SJCRH30 (cell line): ENCODE results near the gene GPC6. TPM values are rescaled to one million over a fixed set of nuclear protein-coding genes. Genes with fewer than 3 reads are reported as not detected.

Experiments used
- DNase-seq, 2 experiments: peaks; one replicate each; pipeline ENCODE4 v3.0.0-alpha.2; 2015 to 2020
- H3K27ac ChIP-seq: fragments of 250-450 bp; sonication (Bioruptor Pico); 2 replicates; pipeline ENCODE4 v1.5.1; 2020; ENCODE audit warnings: mild to moderate bottlenecking, moderate library complexity
- H3K27me3 ChIP-seq: fragments of 250-450 bp; sonication (Bioruptor Pico); 2 replicates; pipeline ENCODE4 v1.5.1; 2020; ENCODE audit warnings: mild to moderate bottlenecking, moderate library complexity
- H3K36me3 ChIP-seq: fragments of 250-450 bp; sonication (Bioruptor Pico); 2 replicates; pipeline ENCODE4 v1.5.1; 2020; ENCODE audit warnings: mild to moderate bottlenecking, moderate library complexity
- H3K4me1 ChIP-seq: fragments of 250-450 bp; sonication (Bioruptor Pico); 2 replicates; pipeline ENCODE4 v1.5.1; 2020; ENCODE audit warnings: mild to moderate bottlenecking, moderate library complexity
- H3K4me3 ChIP-seq: fragments of 250-450 bp; sonication (Bioruptor Pico); 2 replicates; pipeline ENCODE4 v1.5.1; 2020; ENCODE audit warnings: mild to moderate bottlenecking, moderate library complexity
- H3K9me3 ChIP-seq: fragments of 250-450 bp; sonication (Bioruptor Pico); replicated peaks from 2 replicates; pipeline ENCODE4 v1.5.1; 2020; ENCODE audit warnings: mild to moderate bottlenecking, moderate library complexity
- total RNA-seq: library from RNA; depleted of rRNA; stranded (reverse); fragments of >200 nt; shearing (Covaris generic); gene quantifications from 2 replicates; pipeline ENCODE4 v1.2.3, GENCODE V29; 2014

The GPC6 gene
- total RNA-seq, 1 experiment from 2014 or later = 21.1 TPM

DNA sequence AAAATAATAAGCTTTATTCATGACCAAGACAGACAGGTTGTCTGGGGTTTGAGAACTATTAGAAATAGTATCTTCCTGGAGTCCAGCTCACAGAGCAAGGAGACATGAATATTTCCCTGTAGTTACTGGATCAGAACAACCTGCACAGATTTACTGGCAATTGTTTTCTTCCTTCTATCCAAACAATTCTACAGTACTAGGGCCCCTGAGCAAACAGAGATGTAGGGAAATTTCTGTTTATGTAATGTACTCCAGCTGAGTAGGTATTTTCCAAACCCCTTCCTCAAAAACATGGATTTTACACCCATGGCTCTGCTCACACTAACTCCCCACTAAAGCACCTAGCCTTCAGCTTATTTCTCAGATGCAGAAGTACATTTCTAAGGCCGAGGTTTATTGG, 557.6 kb downstream of the GPC6 start:
- H3K4me3 ChIP-seq = no peak overlapping the region
- no peaks in the 10 kb centered on the region for H3K27me3 ChIP-seq
- no peaks in the 10 kb centered on the region for H3K36me3 ChIP-seq
- H3K4me1 ChIP-seq = peaks cover 4% of the 10 kb centered on the region; the same call in 1 of the 2 replicates
- no peak overlapping the region for H3K27ac ChIP-seq
- DNase-seq = no peak
- no peaks in the 10 kb centered on the region for H3K9me3 ChIP-seq

DNA sequence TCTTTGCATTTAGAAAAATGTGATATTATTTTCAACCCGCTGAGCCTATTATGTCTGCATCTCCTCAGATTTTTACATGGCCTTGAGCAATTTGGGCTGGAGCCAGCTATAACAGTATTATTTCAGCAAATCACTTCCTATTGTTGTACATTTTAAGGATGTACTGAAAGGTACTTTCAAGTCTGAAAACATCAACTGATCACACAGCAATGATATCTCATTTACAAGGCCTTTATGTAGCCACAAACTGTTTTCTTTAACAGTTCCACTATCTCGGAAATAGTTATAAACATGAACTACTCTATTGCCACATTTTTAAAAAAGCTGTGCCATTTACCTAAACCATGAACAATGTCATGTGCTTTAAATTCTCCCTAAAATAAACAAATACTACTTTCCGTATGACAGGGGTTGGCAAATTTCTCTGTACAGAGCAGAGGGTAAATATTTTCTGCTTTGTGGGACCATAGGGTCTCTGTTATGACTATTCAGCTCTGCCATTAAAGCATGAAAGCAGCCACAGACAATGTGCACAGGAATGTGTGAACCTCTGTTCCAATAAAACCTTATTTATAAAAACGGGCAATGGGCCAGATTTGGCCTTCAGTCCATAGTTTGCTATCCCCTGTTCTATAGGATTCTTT, 560.4 kb downstream of the GPC6 start:
- H3K4me3 ChIP-seq = no peak overlapping the region
- no peak overlapping the region for H3K27ac ChIP-seq
- H3K9me3 ChIP-seq = no peaks in the 10 kb centered on the region
- H3K27me3 ChIP-seq = no peaks in the 10 kb centered on the region
- no peaks in the 10 kb centered on the region for H3K36me3 ChIP-seq
- peak in 1 of 2 experiments; percentile 20 for DNase-seq
- peaks cover 4% of the 10 kb centered on the region; the same call in 1 of the 2 replicates for H3K4me1 ChIP-seq

DNA sequence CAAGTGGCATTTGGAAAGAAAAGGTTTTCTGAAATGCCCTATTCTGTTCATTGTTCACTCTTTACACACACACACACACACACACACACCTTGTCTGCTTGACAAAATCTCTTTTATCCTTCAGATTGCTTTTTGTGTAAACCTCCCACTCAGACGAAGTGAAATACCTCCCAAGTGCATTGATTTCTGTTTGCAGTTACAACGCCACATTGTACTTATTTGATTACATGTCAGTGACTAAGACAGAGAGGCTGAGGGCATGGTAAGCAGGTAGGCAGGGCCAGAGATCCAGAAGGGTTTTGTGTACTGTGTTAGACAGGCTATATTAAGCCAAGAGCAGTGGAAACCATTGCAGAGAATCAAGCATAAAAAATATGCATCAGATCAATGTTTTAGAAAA, 561.8 kb downstream of the GPC6 start:
- H3K27me3 ChIP-seq = no peaks in the 10 kb centered on the region
- no peaks in the 10 kb centered on the region for H3K9me3 ChIP-seq
- H3K27ac ChIP-seq = no peak overlapping the region
- no peaks in the 10 kb centered on the region for H3K36me3 ChIP-seq
- no peak overlapping the region for H3K4me3 ChIP-seq
- H3K4me1 ChIP-seq = peaks cover 4% of the 10 kb centered on the region; the same call in 1 of the 2 replicates
- no peak for DNase-seq

DNA sequence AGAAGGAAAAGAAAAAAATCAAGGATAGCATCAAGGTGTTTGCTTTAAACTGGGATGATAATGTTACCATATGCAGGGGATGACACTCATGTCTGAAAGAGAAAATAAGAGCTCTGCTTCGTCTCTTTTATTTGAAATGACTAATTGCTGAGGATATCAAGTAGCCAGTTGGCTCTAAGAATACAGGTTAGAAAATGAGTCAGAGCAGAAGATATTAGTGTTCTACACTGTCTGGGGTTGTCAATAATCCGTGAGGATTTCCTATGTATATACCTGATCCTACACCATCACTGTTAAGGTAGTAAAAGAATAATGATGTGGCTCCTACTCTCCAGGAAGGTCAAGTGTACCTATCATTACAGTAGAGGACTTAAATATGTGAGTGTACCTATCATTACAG, 562.5 kb downstream of the GPC6 start:
- no peak for DNase-seq
- Histone ChIP-seq H3K27ac (no peak overlapping the region), H3K27me3 (no peaks in the 10 kb centered on the region), H3K9me3 (no peaks in the 10 kb centered on the region), H3K4me1 (peaks cover 4% of the 10 kb centered on the region; the same call in 1 of the 2 replicates), H3K4me3 (no peak overlapping the region), H3K36me3 (no peaks in the 10 kb centered on the region)

DNA sequence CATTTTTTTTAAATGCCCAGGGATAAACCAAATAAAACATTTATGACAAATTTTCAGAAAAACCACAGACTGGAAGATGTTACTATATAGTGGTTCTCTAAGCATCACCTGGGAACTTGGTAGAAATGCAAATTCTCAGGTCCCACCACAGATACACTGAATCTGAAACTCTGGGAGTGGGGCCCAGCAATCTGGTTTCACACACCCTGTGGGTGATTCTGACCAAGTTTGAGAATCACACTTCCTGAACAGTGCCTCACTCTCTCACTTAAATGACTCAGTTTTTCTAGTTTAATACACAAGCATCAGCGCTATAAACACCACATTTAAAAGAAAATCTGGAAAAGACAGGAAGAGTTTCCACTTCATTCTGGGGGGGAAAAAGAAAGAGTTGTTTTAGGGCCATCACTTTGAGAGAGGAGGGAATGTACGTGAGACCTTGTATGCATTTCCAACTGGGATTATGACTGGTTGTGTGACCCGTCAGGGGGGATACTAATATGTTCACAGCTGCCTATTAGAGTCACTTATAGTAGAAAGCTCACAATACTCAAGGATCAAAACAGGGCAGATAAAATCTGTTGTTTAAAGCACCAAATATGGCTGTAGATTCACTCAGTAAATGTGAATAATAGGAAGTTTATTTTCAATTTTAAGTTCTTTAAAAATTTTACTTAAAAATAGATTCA, 567.7 kb downstream of the GPC6 start:
- Histone ChIP-seq H3K4me3 (no peak overlapping the region), H3K9me3 (no peaks in the 10 kb centered on the region), H3K4me1 (no peaks in the 10 kb centered on the region), H3K27me3 (no peaks in the 10 kb centered on the region), H3K27ac (no peak overlapping the region), H3K36me3 (no peaks in the 10 kb centered on the region)
- DNase-seq = no peak

DNA sequence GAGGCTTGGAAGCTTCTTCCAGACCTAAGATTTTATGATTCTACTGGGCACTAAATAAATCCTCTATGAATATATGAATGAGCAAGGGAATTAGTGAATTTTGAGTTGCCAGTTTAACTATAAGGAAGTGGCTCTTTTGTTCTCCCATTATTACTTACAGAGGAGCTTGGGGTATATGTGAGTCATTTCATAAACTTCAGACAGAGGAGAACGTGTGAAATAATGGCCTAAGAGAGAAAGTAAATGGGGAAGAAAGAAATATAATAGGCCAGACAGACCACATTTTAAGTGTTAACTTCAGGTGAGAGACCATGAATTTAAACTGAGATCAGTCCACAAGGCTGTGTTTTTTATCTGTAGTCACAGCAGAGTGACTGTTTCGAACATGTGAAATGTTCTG, 570.9 kb downstream of the GPC6 start:
- Histone ChIP-seq H3K27me3 (no peaks in the 10 kb centered on the region), H3K27ac (no peak overlapping the region), H3K9me3 (no peaks in the 10 kb centered on the region), H3K36me3 (no peaks in the 10 kb centered on the region), H3K4me1 (no peaks in the 10 kb centered on the region), H3K4me3 (no peak overlapping the region)
- no peak for DNase-seq

DNA sequence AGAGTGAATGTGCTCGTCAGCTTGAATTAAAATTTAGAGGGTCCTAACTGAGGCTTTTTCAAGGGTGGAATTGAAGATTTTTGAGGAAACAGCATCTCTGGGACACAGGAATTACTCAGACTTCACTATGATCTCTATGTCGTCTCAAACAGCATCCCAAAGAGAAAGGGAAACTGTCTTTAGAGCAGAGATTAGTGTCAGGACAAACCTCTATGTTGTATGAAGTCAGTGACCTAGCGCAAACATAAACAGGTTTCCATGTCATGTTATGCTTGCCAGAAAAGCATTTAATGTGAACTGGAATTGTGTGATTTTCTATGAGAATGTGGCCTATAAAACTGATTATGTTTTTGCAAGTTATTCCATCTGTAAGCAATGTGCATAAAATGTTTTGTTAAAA, 573.7 kb downstream of the GPC6 start:
- H3K27ac ChIP-seq = no peak overlapping the region
- no peaks in the 10 kb centered on the region for H3K4me1 ChIP-seq
- H3K36me3 ChIP-seq = no peaks in the 10 kb centered on the region
- H3K4me3 ChIP-seq = no peak overlapping the region
- no peaks in the 10 kb centered on the region for H3K9me3 ChIP-seq
- H3K27me3 ChIP-seq = no peaks in the 10 kb centered on the region
- DNase-seq = no peak

DNA sequence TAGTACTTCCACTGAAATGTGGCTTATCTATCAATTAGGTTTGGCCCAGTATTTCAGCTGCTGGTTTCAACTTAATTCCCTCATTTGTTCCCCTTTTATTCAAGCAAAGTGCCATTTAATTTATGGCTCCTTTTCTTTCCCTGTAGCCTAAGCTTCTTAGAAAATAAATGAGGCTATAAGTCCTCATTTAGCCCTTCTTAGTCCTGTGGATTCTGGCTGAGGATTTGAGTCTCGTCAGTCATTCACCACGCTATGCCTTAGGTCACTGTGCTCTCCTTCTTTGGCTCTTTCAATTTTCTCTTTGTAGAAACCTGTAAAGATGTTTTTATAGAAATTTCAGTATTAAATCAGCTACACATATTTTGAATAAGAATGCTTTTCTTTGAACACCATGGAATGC, 579.1 kb downstream of the GPC6 start:
- DNase-seq = no peak
- H3K4me1 ChIP-seq = no peaks in the 10 kb centered on the region
- H3K27me3 ChIP-seq = no peaks in the 10 kb centered on the region

DNA sequence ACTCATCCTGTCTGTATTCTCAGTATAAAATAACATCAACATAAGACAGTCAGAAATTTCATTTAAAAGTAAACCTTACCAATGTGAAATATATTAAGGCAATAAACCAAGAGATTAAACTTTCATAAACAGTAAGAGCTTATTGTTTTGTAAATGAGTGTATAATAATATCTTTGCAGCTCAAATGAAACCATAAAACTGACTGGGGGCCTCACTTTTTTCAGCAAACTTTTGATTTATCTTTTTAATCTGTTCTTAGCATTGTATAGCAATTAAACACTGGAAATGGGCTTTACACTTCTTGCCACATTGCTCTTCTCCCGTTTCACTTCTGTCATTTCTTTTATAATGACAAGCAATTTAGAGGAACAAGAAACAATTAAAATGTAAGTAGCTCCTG, 580.3 kb downstream of the GPC6 start:
- no peak for DNase-seq
- no peak overlapping the region for H3K4me3 ChIP-seq
- H3K4me1 ChIP-seq = no peaks in the 10 kb centered on the region
- no peaks in the 10 kb centered on the region for H3K27me3 ChIP-seq
- no peaks in the 10 kb centered on the region for H3K36me3 ChIP-seq
- H3K9me3 ChIP-seq = no peaks in the 10 kb centered on the region
- H3K27ac ChIP-seq = no peak overlapping the region

More for the DNA sequence above, 579.1 kb downstream of the GPC6 start:
- Histone ChIP-seq H3K4me3 (no peak overlapping the region), H3K36me3 (no peaks in the 10 kb centered on the region), H3K9me3 (no peaks in the 10 kb centered on the region), H3K27ac (no peak overlapping the region)

DNA sequence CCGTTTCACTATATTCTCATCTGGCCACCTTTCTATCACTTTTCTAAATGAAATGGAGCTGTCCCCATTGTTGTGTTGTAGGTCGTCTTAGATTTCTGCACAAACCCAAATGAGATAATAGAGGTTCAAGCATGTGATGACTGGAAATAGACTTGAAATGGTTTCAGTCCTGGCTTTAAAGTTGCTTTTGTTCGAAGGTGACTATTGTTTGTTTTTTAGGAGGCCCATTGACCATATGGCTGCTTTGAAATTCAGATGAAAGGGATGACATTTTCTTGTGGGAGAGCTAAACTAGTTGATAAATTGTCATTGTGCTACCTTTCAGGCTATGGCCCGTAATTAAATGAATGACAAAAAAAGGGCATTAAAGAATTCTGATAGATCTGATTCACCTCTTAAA, 583.7 kb downstream of the GPC6 start:
- Histone ChIP-seq H3K36me3 (no peaks in the 10 kb centered on the region), H3K4me3 (no peak overlapping the region), H3K27ac (no peak overlapping the region), H3K27me3 (no peaks in the 10 kb centered on the region), H3K4me1 (no peaks in the 10 kb centered on the region), H3K9me3 (no peaks in the 10 kb centered on the region)
- no peak for DNase-seq

DNA sequence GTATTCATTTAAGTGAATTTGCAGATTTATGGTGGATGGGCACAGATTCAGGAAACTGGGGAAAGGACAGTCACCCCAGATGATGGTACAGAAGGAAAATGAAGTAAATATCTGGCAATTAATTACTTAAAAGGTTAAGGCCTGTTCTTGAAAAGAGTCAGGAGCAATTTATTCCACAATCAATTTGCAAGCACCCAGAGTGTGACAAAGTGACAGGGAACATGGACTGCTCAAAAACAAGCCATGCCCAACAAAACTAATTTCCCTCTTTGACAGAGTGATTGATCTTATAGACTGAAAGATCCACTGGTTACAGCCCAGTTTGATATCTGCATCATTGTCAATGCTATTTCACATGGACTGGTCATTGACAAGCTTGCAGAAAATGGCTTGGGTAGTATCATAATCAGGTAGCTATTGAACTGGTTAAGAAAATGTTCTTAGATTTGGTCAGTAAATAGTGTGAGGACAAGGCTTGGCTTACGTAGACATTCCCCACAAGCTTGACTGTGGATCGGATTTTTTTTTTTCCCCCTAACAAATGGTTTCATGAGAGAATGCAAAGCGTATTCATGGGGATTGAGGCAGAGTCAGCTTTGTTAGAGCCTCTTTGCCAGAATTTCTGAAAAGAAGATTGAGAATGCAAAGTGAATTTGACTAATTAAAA, 584.6 kb downstream of the GPC6 start:
- Histone ChIP-seq H3K36me3 (no peaks in the 10 kb centered on the region), H3K4me1 (no peaks in the 10 kb centered on the region), H3K27me3 (no peaks in the 10 kb centered on the region), H3K4me3 (no peak overlapping the region), H3K9me3 (no peaks in the 10 kb centered on the region), H3K27ac (no peak overlapping the region)
- DNase-seq = no peak

DNA sequence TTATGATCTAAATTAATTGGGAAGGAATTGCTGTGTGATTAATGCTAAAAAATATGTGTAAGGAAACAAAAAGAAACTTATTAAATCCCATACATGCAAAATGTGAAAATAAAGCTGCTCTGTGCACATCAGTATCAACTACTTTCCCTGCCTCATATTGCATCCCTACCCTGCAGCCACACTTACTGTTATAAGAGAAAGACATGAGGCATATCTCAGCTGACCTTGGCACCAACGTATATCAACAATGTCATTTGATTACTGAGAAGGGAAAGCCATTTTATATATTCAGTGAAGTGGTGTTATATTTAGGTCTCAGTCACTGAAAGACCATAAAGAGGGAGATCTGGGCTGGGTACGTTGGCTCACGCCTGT, 585.1 kb downstream of the GPC6 start:
- Histone ChIP-seq H3K27me3 (no peaks in the 10 kb centered on the region), H3K9me3 (no peaks in the 10 kb centered on the region), H3K4me3 (no peak overlapping the region), H3K4me1 (no peaks in the 10 kb centered on the region), H3K27ac (no peak overlapping the region), H3K36me3 (no peaks in the 10 kb centered on the region)
- no peak for DNase-seq

DNA sequence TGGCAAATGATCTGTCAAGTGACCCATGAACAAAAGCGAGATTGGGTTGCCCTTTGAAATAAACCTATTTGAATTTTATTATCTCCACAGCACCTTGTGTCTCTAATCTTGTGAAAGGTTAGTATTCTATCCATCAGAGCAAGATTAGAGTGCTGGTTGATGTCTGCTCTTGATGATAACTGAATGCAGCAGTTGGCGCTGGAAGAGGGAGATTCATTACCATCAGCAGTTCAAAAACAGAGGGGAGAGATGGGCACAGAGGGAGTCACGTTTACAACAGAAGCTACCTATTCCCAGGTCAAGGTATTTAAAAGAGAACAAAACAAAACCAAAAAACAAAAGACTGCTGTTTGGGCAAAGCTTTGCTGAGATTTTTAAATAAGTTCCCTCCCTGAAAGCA, 588.1 kb downstream of the GPC6 start:
- Histone ChIP-seq H3K27ac (no peak overlapping the region), H3K4me3 (no peak overlapping the region), H3K27me3 (no peaks in the 10 kb centered on the region), H3K4me1 (no peaks in the 10 kb centered on the region), H3K36me3 (no peaks in the 10 kb centered on the region), H3K9me3 (no peaks in the 10 kb centered on the region)
- no peak for DNase-seq

DNA sequence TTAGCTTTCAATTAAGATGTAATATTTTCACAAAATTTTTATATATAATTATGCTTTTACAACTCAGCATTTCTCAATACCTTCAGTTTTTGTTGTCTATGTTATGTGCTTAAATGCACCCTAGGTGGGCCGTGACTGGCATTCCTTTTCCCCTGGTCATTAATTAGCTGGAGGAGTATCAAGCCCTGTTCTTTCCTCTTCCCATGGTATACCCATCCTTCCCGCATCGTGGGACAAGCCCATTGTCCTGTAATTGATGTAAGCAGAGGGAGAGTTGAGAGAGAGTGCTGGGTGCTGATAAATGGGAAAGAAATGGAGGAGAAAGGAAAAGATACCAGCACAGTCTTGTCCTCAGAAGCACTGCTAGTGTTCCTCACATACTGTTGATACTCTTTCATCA, 591.7 kb downstream of the GPC6 start:
- no peaks in the 10 kb centered on the region for H3K36me3 ChIP-seq
- no peak overlapping the region for H3K27ac ChIP-seq
- no peaks in the 10 kb centered on the region for H3K27me3 ChIP-seq
- no peak overlapping the region for H3K4me3 ChIP-seq
- no peaks in the 10 kb centered on the region for H3K9me3 ChIP-seq
- no peaks in the 10 kb centered on the region for H3K4me1 ChIP-seq
- DNase-seq = no peak

DNA sequence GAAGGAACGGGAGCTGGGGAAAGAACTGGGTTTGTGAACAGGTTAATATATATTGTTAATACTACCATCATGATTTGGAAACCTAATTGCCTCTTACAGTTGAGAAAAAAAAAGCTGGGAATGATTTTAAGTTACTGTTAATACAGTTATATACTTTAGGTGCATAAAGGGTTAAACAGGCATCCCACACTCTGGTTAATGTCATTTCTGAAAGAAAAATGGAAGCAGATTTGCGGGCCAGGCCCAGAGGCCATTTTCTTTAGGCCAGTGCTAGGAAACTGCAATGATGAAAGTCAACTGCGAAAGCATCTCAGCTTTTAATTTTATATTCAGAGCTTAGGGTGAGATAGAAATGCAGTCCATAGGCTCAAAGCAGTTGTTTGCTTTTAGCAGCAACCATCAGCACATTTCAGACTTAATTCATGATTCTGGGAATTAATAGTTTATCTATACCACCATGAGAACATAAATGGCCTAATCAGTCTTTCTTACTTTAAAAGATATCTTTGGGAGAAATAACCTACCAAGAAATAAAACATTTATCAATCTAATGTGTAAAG, 592.8 kb downstream of the GPC6 start:
- Histone ChIP-seq H3K4me1 (no peaks in the 10 kb centered on the region), H3K4me3 (no peak overlapping the region), H3K36me3 (no peaks in the 10 kb centered on the region), H3K9me3 (no peaks in the 10 kb centered on the region), H3K27ac (no peak overlapping the region), H3K27me3 (no peaks in the 10 kb centered on the region)
- DNase-seq = no peak
